H1 (cell line): ENCODE data around the gene RBM26. TPM values are rescaled to one million over a fixed set of nuclear protein-coding genes. Genes with fewer than 3 reads are reported as not detected.

Experiments used
- CTCF ChIA-PET: fragments of 300-600 bp; sonication (Branson Sonifier 250); formaldehyde crosslinking; loops from one replicate; lab custom pipeline; 2021; ENCODE audit not compliant: partially characterized antibody; lab: Charles Lee
- POLR2A ChIA-PET: fragments of 300-600 bp; sonication (Branson Sonifier 250); formaldehyde crosslinking; loops from one replicate; lab custom pipeline; 2021; ENCODE audit warnings: inconsistent platforms; ENCODE audit not compliant: partially characterized antibody; lab: Charles Lee
- DNase-seq, 2 experiments: peaks; one replicate each; pipeline versions ENCODE4 v3.0.0 to v3.0.0-alpha.2; 2010 to 2022; ENCODE audit warnings: low spot score in 2 of 2, low read depth in 1 of 2, mixed read lengths in 1 of 2
- FAIRE-seq: peaks from 2 replicates; lab custom pipeline; 2011; peaks lifted over from hg19 to GRCh38; lab: Jason Lieb, UNC
- H2AFZ ChIP-seq: 2 replicates; pipeline ENCODE4 v1.8.1; 2012; ENCODE audit warnings: low read length, inconsistent platforms
- H2AK5ac ChIP-seq: 2 replicates; pipeline ENCODE4 v1.6.1; 2013; ENCODE audit warnings: low read depth, low read length
- H2BK120ac ChIP-seq: replicated peaks from 2 replicates; pipeline ENCODE3; 2013; ENCODE audit warnings: low read depth, low read length, inconsistent platforms
- H2BK12ac ChIP-seq: 2 replicates; pipeline ENCODE4 v1.6.1; 2013; ENCODE audit warnings: low read depth, low read length
- H2BK15ac ChIP-seq: 2 replicates; pipeline ENCODE4 v1.6.1; 2013; ENCODE audit warnings: low read length
- H2BK20ac ChIP-seq: 2 replicates; pipeline ENCODE4 v1.6.1; 2013; ENCODE audit warnings: low read length
- H2BK5ac ChIP-seq: 2 replicates; pipeline ENCODE4 v1.6.1; 2013; ENCODE audit warnings: low read depth, low read length
- H3K14ac ChIP-seq: 2 replicates; pipeline ENCODE4 v1.6.1; 2013; ENCODE audit warnings: inconsistent platforms; ENCODE audit not compliant: insufficient read length
- H3K18ac ChIP-seq: 2 replicates; pipeline ENCODE4 v1.6.1; 2013; ENCODE audit warnings: low read length; ENCODE audit errors: extremely low read depth
- H3K23ac ChIP-seq: 2 replicates; pipeline ENCODE4 v1.6.1; 2013; ENCODE audit warnings: inconsistent platforms; ENCODE audit not compliant: insufficient read length
- H3K23me2 ChIP-seq: 2 replicates; pipeline ENCODE4 v1.6.1; 2013; ENCODE audit warnings: low read depth, low read length
- H3K27ac ChIP-seq: 2 replicates; pipeline ENCODE4 v1.6.1; 2011; ENCODE audit warnings: low read depth, low read length, inconsistent platforms
- H3K27me3 ChIP-seq, 4 experiments: replicated peaks in 1 of 4; 1 replicate in 1 of 4; 2 replicates in 3 of 4; pipeline versions ENCODE4 v1.6.1 to v1.8.1; 2011 to 2013; ENCODE audit warnings: low read length in 3 of 4, mild to moderate bottlenecking in 3 of 4, inconsistent platforms in 2 of 4, mixed read lengths in 2 of 4, moderate library complexity in 1 of 4; ENCODE audit not compliant: control insufficient read depth in 3 of 4, insufficient read depth in 3 of 4; ENCODE audit errors: extremely low read depth in 1 of 4
- H3K36me3 ChIP-seq, 4 experiments: 2 replicates each; pipeline versions ENCODE4 v1.6.1 to v1.8.1; 2011 to 2013; ENCODE audit warnings: mild to moderate bottlenecking in 4 of 4, low read length in 3 of 4, moderate library complexity in 2 of 4, control low read depth in 1 of 4, inconsistent platforms in 1 of 4; ENCODE audit not compliant: insufficient read depth in 4 of 4, control insufficient read depth in 2 of 4
- H3K4ac ChIP-seq: replicated peaks from 2 replicates; pipeline ENCODE3; 2013; ENCODE audit warnings: low read length, low read depth, mixed read lengths, inconsistent platforms; ENCODE audit not compliant: insufficient read length
- H3K4me1 ChIP-seq, 4 experiments: replicated peaks in 1 of 4; 1 replicate in 1 of 4; 2 replicates in 3 of 4; pipeline versions ENCODE4 v1.6.1 to v1.8.1; 2011 to 2013; ENCODE audit warnings: low read length in 3 of 4, inconsistent platforms in 2 of 4, mixed read lengths in 1 of 4; ENCODE audit not compliant: insufficient read depth in 4 of 4, control insufficient read depth in 3 of 4
- H3K4me2 ChIP-seq, 2 experiments: 2 replicates each; pipeline versions ENCODE4 v1.6.1 to v1.8.1; 2011 to 2013; ENCODE audit warnings: low read depth in 2 of 2, low read length in 2 of 2, control low read depth in 1 of 2, inconsistent platforms in 1 of 2, mild to moderate bottlenecking in 1 of 2; ENCODE audit not compliant: insufficient read depth in 1 of 2
- H3K4me3 ChIP-seq, 4 experiments: fragments of 200-600, 300-600 bp in 1 of 4; sonication (generic), shearing (Covaris generic), sonication (Bioruptor Twin) in 1 of 4; 2 replicates each; pipeline versions ENCODE4 v1.5.1 to v1.8.1; 2011 to 2016; ENCODE audit warnings: low read length in 4 of 4, low read depth in 3 of 4, control low read depth in 2 of 4, inconsistent platforms in 2 of 4, mild to moderate bottlenecking in 2 of 4, mixed read lengths in 1 of 4, moderate library complexity in 1 of 4; ENCODE audit not compliant: insufficient read depth in 2 of 4; ENCODE audit errors: extremely low read depth in 1 of 4
- H3K56ac ChIP-seq: replicated peaks from 2 replicates; pipeline ENCODE3; 2013; ENCODE audit warnings: low read depth, mild to moderate bottlenecking, mixed read lengths, low read length, inconsistent platforms; ENCODE audit not compliant: insufficient read length
- H3K79me1 ChIP-seq: 2 replicates; pipeline ENCODE4 v1.6.1; 2013; ENCODE audit warnings: low read depth, low read length, control low read depth
- H3K79me2 ChIP-seq, 2 experiments: 2 replicates each; pipeline versions ENCODE4 v1.6.1 to v1.8.1; 2012 to 2013; ENCODE audit warnings: low read length in 2 of 2, mild to moderate bottlenecking in 2 of 2, inconsistent platforms in 1 of 2; ENCODE audit not compliant: insufficient read depth in 2 of 2, control insufficient read depth in 1 of 2
- H3K9ac ChIP-seq, 4 experiments: replicated peaks in 1 of 4; 1 replicate in 1 of 4; 2 replicates in 3 of 4; pipeline versions ENCODE4 v1.6.1 to v1.8.1; 2011 to 2013; ENCODE audit warnings: low read depth in 3 of 4, low read length in 3 of 4, control low read depth in 2 of 4, mild to moderate bottlenecking in 2 of 4, moderate library complexity in 2 of 4, inconsistent platforms in 1 of 4; ENCODE audit errors: extremely low read depth in 1 of 4
- H3K9me3 ChIP-seq, 2 experiments: 2 replicates each; pipeline versions ENCODE4 v1.6.1 to v1.8.1; 2012 to 2013; ENCODE audit warnings: mild to moderate bottlenecking in 2 of 2, moderate library complexity in 2 of 2, control low read depth in 1 of 2, inconsistent platforms in 1 of 2, low read depth in 1 of 2, low read length in 1 of 2, mixed read lengths in 1 of 2; ENCODE audit not compliant: insufficient read depth in 2 of 2
- H4K20me1 ChIP-seq, 2 experiments: replicated peaks in 1 of 2; 2 replicates each; pipeline versions ENCODE3 to v1.8.1; 2011 to 2013; ENCODE audit warnings: inconsistent platforms in 2 of 2, low read length in 2 of 2, mild to moderate bottlenecking in 1 of 2; ENCODE audit not compliant: insufficient read depth in 2 of 2, control insufficient read depth in 1 of 2
- H4K5ac ChIP-seq: 2 replicates; pipeline ENCODE4 v1.6.1; 2013; ENCODE audit warnings: low read length, low read depth, mixed read lengths, inconsistent platforms; ENCODE audit not compliant: insufficient read length
- H4K8ac ChIP-seq: 2 replicates; pipeline ENCODE4 v1.8.0; 2013; ENCODE audit warnings: mild to moderate bottlenecking, moderate library complexity, low read length, inconsistent platforms; ENCODE audit not compliant: insufficient read depth; ENCODE audit errors: extremely low read depth
- H4K91ac ChIP-seq: replicated peaks from 2 replicates; pipeline ENCODE3; 2013; ENCODE audit warnings: low read length, mixed read lengths, inconsistent platforms; ENCODE audit not compliant: insufficient read length
- POLR2AphosphoS5 ChIP-seq: IDR thresholded peaks from 2 replicates; pipeline ENCODE4 v1.6.1; 2011; ENCODE audit warnings: low read depth, low read length
- USF2 ChIP-seq: IDR thresholded peaks from 2 replicates; pipeline ENCODE4 v1.6.1; 2011; ENCODE audit warnings: low read length, improper control_type of control experiment
- WGBS, 2 experiments: shearing (Covaris generic) in 1 of 2; methylation state at CpG; one replicate each; pipeline versions ENCODE4 v1.1.6 to v1.1.7; 2013 to 2015; ENCODE audit warnings: low lambda C conversion rate in 2 of 2, mixed read lengths in 2 of 2, inconsistent platforms in 1 of 2, low coverage in 1 of 2, missing lambda C conversion rate in 1 of 2; ENCODE audit not compliant: insufficient replicate concordance in 2 of 2, insufficient coverage in 1 of 2, insufficient read length in 1 of 2; ENCODE audit errors: extremely low coverage in 1 of 2, missing lambda C conversion rate in 1 of 2; 5-methylcytosine and 5-hydroxymethylcytosine counted together
- polyA plus RNA-seq, 7 experiments: library from polyadenylated mRNA; depleted of rRNA in 3 of 7; stranded (reverse) in 5 of 7; unstranded in 2 of 7; fragments of >200 nt in 5 of 7; fragments of 200-250 nt in 2 of 7; gene quantifications; 1 replicate in 5 of 7; 2 replicates in 1 of 7; 4 replicates in 1 of 7; pipeline versions ENCODE4 v1.2.1 to v1.2.3, GENCODE V29; 2011 to 2013; ENCODE audit warnings: missing spikeins in 2 of 7, mixed read lengths in 2 of 7
- total RNA-seq: library from RNA; stranded (reverse); fragmentation: NEBNext Ultra II Directional; extraction: Animal tissue kit (Norgen Biotek cat#: 25700); gene quantifications from 2 replicates; pipeline ENCODE4 v1.2.1, GENCODE V29; 2021
- TF ChIP-seq, protein P1 (sequence below): IDR thresholded peaks from 2 replicates; pipeline ENCODE4 v1.6.1; 2012; ENCODE audit warnings: low read length, inconsistent platforms

Gene RBM26
- total and polyA plus RNA-seq, 2 of the 8 experiments (the other 6 are each of a cell fraction or from before 2014, with no cell fraction given): 20.3 to 65.5 TPM

DNA sequence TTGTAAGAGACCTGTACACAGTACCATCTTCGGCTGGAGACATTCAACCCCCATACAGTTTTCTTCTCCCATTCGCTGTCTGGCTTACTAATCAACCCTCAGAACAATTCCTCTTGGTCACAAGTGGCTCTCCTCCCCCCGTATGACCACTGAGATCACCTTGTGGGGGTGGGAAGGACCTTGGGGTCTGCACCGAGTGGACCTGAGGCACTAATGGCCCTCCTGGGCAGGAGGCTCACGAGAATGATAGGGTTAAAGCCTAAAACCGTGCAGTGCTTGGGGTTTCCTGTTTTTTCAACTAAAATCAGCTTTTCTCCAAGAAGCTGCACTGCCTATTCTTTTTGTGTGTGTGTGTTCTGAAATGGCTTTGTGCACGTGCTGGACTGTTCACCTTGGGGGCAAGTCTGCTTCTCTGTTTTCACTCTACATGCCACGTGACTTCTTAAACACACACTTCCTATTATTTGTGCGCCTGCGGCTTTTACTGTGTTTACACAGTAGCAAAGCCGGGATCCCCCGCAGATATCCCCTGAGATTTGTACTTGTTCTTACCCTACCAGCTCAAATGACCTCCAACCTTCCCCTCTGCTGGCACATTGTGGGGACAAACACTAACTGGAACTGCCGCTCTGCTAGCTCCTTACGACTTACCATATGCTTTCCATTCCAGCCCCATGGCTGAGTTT is 12.3 kb downstream of the RBM26 start:
- no peak overlapping the region for H3K27ac ChIP-seq
- FAIRE-seq (no peak), DNase-seq (no peak)
- no peak overlapping the region for H3K23ac ChIP-seq
- H3K9ac ChIP-seq: no peak overlapping the region
- H4K8ac ChIP-seq: no peak overlapping the region
- H4K91ac ChIP-seq: no peak overlapping the region
- H3K18ac ChIP-seq: 0 out of 2 replicates have a peak overlapping the region, but pooled peaks have one; percentile 54
- TF ChIP-seq USF2 (no peak), POLR2AphosphoS5 (0 out of 2 replicates have a peak, but pooled peaks have one; percentile 13)
- TF ChIP-seq, protein P1, sequence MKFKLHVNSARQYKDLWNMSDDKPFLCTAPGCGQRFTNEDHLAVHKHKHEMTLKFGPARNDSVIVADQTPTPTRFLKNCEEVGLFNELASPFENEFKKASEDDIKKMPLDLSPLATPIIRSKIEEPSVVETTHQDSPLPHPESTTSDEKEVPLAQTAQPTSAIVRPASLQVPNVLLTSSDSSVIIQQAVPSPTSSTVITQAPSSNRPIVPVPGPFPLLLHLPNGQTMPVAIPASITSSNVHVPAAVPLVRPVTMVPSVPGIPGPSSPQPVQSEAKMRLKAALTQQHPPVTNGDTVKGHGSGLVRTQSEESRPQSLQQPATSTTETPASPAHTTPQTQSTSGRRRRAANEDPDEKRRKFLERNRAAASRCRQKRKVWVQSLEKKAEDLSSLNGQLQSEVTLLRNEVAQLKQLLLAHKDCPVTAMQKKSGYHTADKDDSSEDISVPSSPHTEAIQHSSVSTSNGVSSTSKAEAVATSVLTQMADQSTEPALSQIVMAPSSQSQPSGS: no peak
- peaks cover 26 to 93% of the 10 kb centered on the region in 2 experiments for H3K79me2 ChIP-seq
- H3K36me3 ChIP-seq: peaks cover 0 to 33% (median 7%) of the 10 kb centered on the region in 4 experiments; a peak in 4 of 8 replicates
- H3K23me2 ChIP-seq: no peaks in the 10 kb centered on the region
- no peak overlapping the region for H2BK20ac ChIP-seq
- H2BK120ac ChIP-seq: no peak overlapping the region
- H2AFZ ChIP-seq: no peak overlapping the region
- H2BK5ac ChIP-seq: no peak overlapping the region; the same call in 1 of the 2 replicates
- no peak overlapping the region for H3K14ac ChIP-seq
- H4K5ac ChIP-seq: no peak overlapping the region
- peaks cover 8% of the 10 kb centered on the region for H3K79me1 ChIP-seq
- H3K4me3 ChIP-seq: no peak overlapping the region
- H3K9me3 ChIP-seq: peaks cover 0 to 10% of the 10 kb centered on the region in 2 experiments; a peak in 1 of 4 replicates
- POLR2A ChIA-PET: interaction anchor here (0.7 to 2.6 kb wide), 4 partner anchors 9 to 138 kb away, joined by 3 to 8 read pairs (median 4); partner anchors contain the start of gene RBM26
- H3K4me1 ChIP-seq: peaks cover 0 to 4% (median 0%) of the 10 kb centered on the region in 4 experiments; a peak in 1 of 7 replicates
- H2AK5ac ChIP-seq: no peak overlapping the region
- H3K56ac ChIP-seq: no peak overlapping the region
- CTCF ChIA-PET: interaction anchor here (0.6 to 3.5 kb wide), 5 partner anchors 12 to 1117 kb away, joined by 3 to 14 read pairs (median 3); no protein-coding TSS in a partner anchor
- H4K20me1 ChIP-seq: peaks cover 6 to 10% of the 10 kb centered on the region in 2 experiments
- H2BK12ac ChIP-seq: no peak overlapping the region
- H2BK15ac ChIP-seq: no peak overlapping the region
- no peaks in the 10 kb centered on the region for H3K27me3 ChIP-seq
- WGBS, 2 experiments: 83% methylated on average over 14 of the region's 14 CpGs; no CpG with 5 or more reads in 1 of the 2 experiments
- H3K4me2 ChIP-seq: no peak overlapping the region
- no peak overlapping the region for H3K4ac ChIP-seq
